GM18951 (cell line): Measurements from ENCODE around the gene MRI1.
A peak's percentile ranks its signal among the peaks of the same experiment; 100 is the strongest.
"Not testable (repeated sequence)": the region's sequence is repeated elsewhere in the genome, so short reads cannot be mapped to it uniquely, and the experiment has no call there.

Experiments
- POLR2A ChIP-seq: IDR thresholded peaks from 4 replicates; pipeline ENCODE4 v1.6.1; 2011; ENCODE audit warnings: mild to moderate bottlenecking; ENCODE audit not compliant: insufficient read length, insufficient read depth; ENCODE audit errors: extremely low read depth
- in situ Hi-C: fragments of 300-500 bp; cut with MboI; formaldehyde crosslinking; loops from one replicate; pipeline ENCODE4 v1.12.0; 2022; ENCODE audit warnings: low sequenced_read_pairs, mixed read lengths, inconsistent platforms; ENCODE audit not compliant: unreplicated experiment

Gene MRI1

GRCh38 chr19:13768510-13768909 lies 4.2 kb downstream of the MRI1 start:
- in situ Hi-C loops: no loop called here
- TF ChIP-seq POLR2A: no peak

- no peak for TF ChIP-seq POLR2A
- in situ Hi-C loops: no loop called here
Measured at GRCh38 chr19:13770013-13770635, 5.8 kb downstream of the MRI1 start.

- TF ChIP-seq POLR2A: peak; percentile 87
- in situ Hi-C loops: no loop called here
Measured at GRCh38 chr19:13774217-13775191, 10.2 kb downstream of the MRI1 start, which contains the start of gene C19orf53. C19orf53 (plus strand) TSS chr19:13774456; CDS start chr19:13774478, 22 bp downstream.

GRCh38 chr19:13778398-13778797 lies 14.1 kb downstream of the MRI1 start:
- TF ChIP-seq POLR2A: no peak
- in situ Hi-C loops: no loop called here

GRCh38 chr19:13778847-13779246 lies 14.5 kb downstream of the MRI1 start:
- no peak for TF ChIP-seq POLR2A
- in situ Hi-C loops: no loop called here

GRCh38 chr19:13779794-13780193 lies 15.5 kb downstream of the MRI1 start:
- in situ Hi-C loops: loop anchor here (10.0 kb wide), 1 partner anchor 85 kb away; no protein-coding TSS in a partner anchor

- no peak for TF ChIP-seq POLR2A
- in situ Hi-C loops: loop anchor here (10.0 kb wide), 1 partner anchor 83 kb away; no protein-coding TSS in a partner anchor
Measured at GRCh38 chr19:13781547-13781946, 17.2 kb downstream of the MRI1 start.

- in situ Hi-C loops: loop anchor here (10.0 kb wide), 1 partner anchor 82 kb away; no protein-coding TSS in a partner anchor
- no peak for TF ChIP-seq POLR2A
Measured at GRCh38 chr19:13782537-13782936, 18.2 kb downstream of the MRI1 start.

- in situ Hi-C loops: loop anchor here (10.0 kb wide), 1 partner anchor 81 kb away; no protein-coding TSS in a partner anchor
- TF ChIP-seq POLR2A: no peak
Measured at GRCh38 chr19:13783565-13784500, 19.5 kb downstream of the MRI1 start.

- no peak for TF ChIP-seq POLR2A
- in situ Hi-C loops: loop anchor here (10.0 kb wide), 1 partner anchor 80 kb away; no protein-coding TSS in a partner anchor
Measured at GRCh38 chr19:13784731-13785452, 20.6 kb downstream of the MRI1 start.

- TF ChIP-seq POLR2A: no peak
- in situ Hi-C loops: loop anchor here (10.0 kb wide), 1 partner anchor 76 kb away; no protein-coding TSS in a partner anchor
Measured at GRCh38 chr19:13788991-13789390, 24.7 kb downstream of the MRI1 start.

GRCh38 chr19:13790354-13790753 lies 26.0 kb downstream of the MRI1 start:
- in situ Hi-C loops: no loop called here
- no peak for TF ChIP-seq POLR2A

GRCh38 chr19:13793317-13793716 lies 29.0 kb downstream of the MRI1 start:
- in situ Hi-C loops: not testable (repeated sequence)
